AG04450 (cell line): ENCODE measurements around the gene RPL35. TPM values are rescaled to one million over a fixed set of nuclear protein-coding genes. Genes with fewer than 3 reads are reported as not detected.

Experiments used
- CTCF ChIA-PET: fragments of 300-600, 350-600 bp; formaldehyde crosslinking; extraction: SDS; loops from one replicate; lab custom pipeline; 2022; ENCODE audit warnings: antibody characterized with exemption, inconsistent platforms; lab: Charles Lee
- POLR2A ChIA-PET: fragments of 350-600 bp; formaldehyde crosslinking; extraction: SDS; loops from one replicate; lab custom pipeline; 2021; ENCODE audit warnings: antibody characterized with exemption, inconsistent platforms; lab: Yijun Ruan, JAX
- DNase-seq: peaks from one replicate; pipeline ENCODE4 v3.0.0-alpha.2; 2011; ENCODE audit warnings: low read depth, low spot score
- H3K27ac ChIP-seq: one replicate; pipeline ENCODE4 v1.5.1; 2012; ENCODE audit warnings: low read depth, low read length, control low read depth
- H3K27me3 ChIP-seq: one replicate; pipeline ENCODE4 v1.6.0; 2012; ENCODE audit warnings: low read length; ENCODE audit not compliant: control insufficient read depth, insufficient read depth
- H3K4me3 ChIP-seq: 2 replicates; pipeline ENCODE4 v1.5.1; 2011; ENCODE audit warnings: mild to moderate bottlenecking, low read depth, low read length, control low read depth
- H3K9me3 ChIP-seq: 2 replicates; pipeline ENCODE4 v1.5.1; 2012; ENCODE audit warnings: low read length; ENCODE audit not compliant: control insufficient read depth, insufficient read depth
- CTCF ChIP-seq: IDR thresholded peaks from 2 replicates; pipeline ENCODE4 v1.5.1; 2011; ENCODE audit warnings: low read depth, low read length, control low read depth, inconsistent platforms
- polyA plus RNA-seq: library from polyadenylated mRNA; depleted of rRNA; stranded (reverse); fragments of >200 nt; gene quantifications from 2 replicates; pipeline ENCODE4 v1.2.3, GENCODE V29; 2011

Gene RPL35
- polyA plus RNA-seq, 1 experiment: 2,283 TPM

- no peak for DNase-seq
- POLR2A ChIA-PET: no interaction called here
- H3K9me3 ChIP-seq: no peaks in the 10 kb centered on the region; the same call in 1 of the 2 replicates
- peak overlapping the region; percentile 90 for H3K4me3 ChIP-seq
- CTCF ChIA-PET: no interaction called here
- no peak for TF ChIP-seq CTCF
- H3K27ac ChIP-seq: peak overlapping the region; percentile 47
- no peaks in the 10 kb centered on the region for H3K27me3 ChIP-seq
Measured at GRCh38 chr9:124869466-124869985, 7.8 kb upstream of the RPL35 start.

- peak; percentile 16 for DNase-seq
- H3K27ac ChIP-seq: peak overlapping the region; percentile 90
- ChIA-PET POLR2A (interaction anchor here (0.6 kb wide), 1 partner anchor 274 kb away, joined by 3 read pairs; the partner anchor contains the start of gene SCAI), CTCF (no interaction called here)
- peak overlapping the region; percentile 90 for H3K4me3 ChIP-seq
- H3K27me3 ChIP-seq: no peaks in the 10 kb centered on the region
- no peaks in the 10 kb centered on the region; the same call in 1 of the 2 replicates for H3K9me3 ChIP-seq
- TF ChIP-seq CTCF: peak; percentile 24; the same call in 1 of the 2 replicates
Measured at GRCh38 chr9:124868511-124869465, 7.0 kb upstream of the RPL35 start.

GRCh38 chr9:124863371-124863871 is 1.7 kb upstream of the RPL35 start:
- Histone ChIP-seq H3K27ac (no peak overlapping the region), H3K9me3 (peaks cover 3% of the 10 kb centered on the region; the same call in 1 of the 2 replicates), H3K27me3 (no peaks in the 10 kb centered on the region), H3K4me3 (no peak overlapping the region)
- no peak for TF ChIP-seq CTCF
- DNase-seq: no peak
- POLR2A ChIA-PET: interaction anchor here (1.0 kb wide), 1 partner anchor 86 kb away, joined by 6 read pairs; the partner anchor contains the start of gene OLFML2A
- CTCF ChIA-PET: interaction anchor here (1.1 to 7.1 kb wide), 3 partner anchors 10 to 90 kb away, joined by 3 to 68 read pairs (median 25); partner anchors contain the start of genes NR6A1 and WDR38

GRCh38 chr9:124860582-124861341 is 995 bp downstream of the RPL35 start:
- no peak for DNase-seq
- ChIA-PET POLR2A (interaction anchor here (0.6 to 2.2 kb wide), 10 partner anchors 17 to 330 kb away, joined by 3 to 26 read pairs (median 4); partner anchors contain the start of genes NR6A1 and OLFML2A), CTCF (interaction anchor here (3.4 to 7.1 kb wide), 2 partner anchors 8 to 87 kb away, joined by 25 to 68 read pairs; partner anchors contain the start of genes NR6A1 and WDR38)
- Histone ChIP-seq H3K9me3 (peaks cover 3% of the 10 kb centered on the region; the same call in 1 of the 2 replicates), H3K27me3 (no peaks in the 10 kb centered on the region), H3K27ac (peak overlapping the region; percentile 52), H3K4me3 (peak overlapping the region; percentile 95)
- no peak for TF ChIP-seq CTCF
